Sigmoid colon (tissue), 4 donors: ENCODE measurements around the gene CTNND2.

Experiments
- CTCF ChIP-seq, 4 experiments: fragments of 450-650 bp in 3 of 4; fragments of 200-600 bp in 1 of 4; IDR thresholded peaks; one replicate each; pipeline ENCODE4 v1.5.1; 2016 to 2019; ENCODE audit warnings: antibody characterized with exemption in 4 of 4, mild to moderate bottlenecking in 3 of 4, moderate library complexity in 2 of 4
- EP300 ChIP-seq, 4 donors: sonication (generic); formaldehyde crosslinking; IDR thresholded peaks; one replicate each; pipeline ENCODE4 v1.6.1; 2017; ENCODE audit warnings: antibody characterized with exemption in 4 of 4
- POLR2A ChIP-seq, 2 donors: fragments of 450-650 bp; IDR thresholded peaks; one replicate each; pipeline ENCODE4 v1.6.1; 2016; ENCODE audit warnings: antibody characterized with exemption in 2 of 2, mild to moderate bottlenecking in 2 of 2, moderate library complexity in 2 of 2
- POLR2AphosphoS5 ChIP-seq, 4 donors: sonication (generic); formaldehyde crosslinking; IDR thresholded peaks; one replicate each; pipeline ENCODE4 v1.6.1; 2017; ENCODE audit warnings: antibody characterized with exemption in 4 of 4

GRCh38 chr5:11519236-11519635 lies 385.0 kb downstream of the CTNND2 start:
- TF ChIP-seq CTCF (IDR thresholded peaks at IDR 0.05), result no peak
- no peak for TF ChIP-seq POLR2AphosphoS5 (IDR thresholded peaks at IDR 0.05)
- no peak for TF ChIP-seq POLR2A (IDR thresholded peaks at IDR 0.05)
- no peak for TF ChIP-seq EP300 (IDR thresholded peaks at IDR 0.05)
